Astrocyte (in vitro differentiated cells and primary cell): Measurements from ENCODE around the gene IQSEC2. TPM values are rescaled to one million over a fixed set of nuclear protein-coding genes. Genes with fewer than 3 reads are reported as not detected.

Experiments used
- DNase-seq: peaks from one replicate; pipeline ENCODE4 v3.0.0-alpha.2; 2010; ENCODE audit warnings: low read depth
- FAIRE-seq: peaks from 2 replicates; lab custom pipeline; 2011; peaks lifted over from hg19 to GRCh38; lab: Jason Lieb, UNC
- H2AFZ ChIP-seq: 2 replicates; pipeline ENCODE4 v1.6.0; 2012; ENCODE audit warnings: low read depth, low read length, inconsistent platforms
- H3K27ac ChIP-seq: 2 replicates; pipeline ENCODE4 v1.5.1; 2011; ENCODE audit warnings: low read depth, low read length, inconsistent platforms
- H3K27me3 ChIP-seq: 2 replicates; pipeline ENCODE4 v1.6.0; 2011; ENCODE audit warnings: low read length, inconsistent platforms; ENCODE audit not compliant: insufficient read depth
- H3K36me3 ChIP-seq: 2 replicates; pipeline ENCODE4 v1.5.1; 2011; ENCODE audit warnings: low read length, inconsistent platforms; ENCODE audit not compliant: insufficient read depth
- H3K4me1 ChIP-seq: 2 replicates; pipeline ENCODE4 v1.5.1; 2011; ENCODE audit warnings: low read length, inconsistent platforms; ENCODE audit not compliant: insufficient read depth
- H3K4me2 ChIP-seq: 2 replicates; pipeline ENCODE4 v1.6.0; 2012; ENCODE audit warnings: low read length, inconsistent platforms
- H3K4me3 ChIP-seq: 2 replicates; pipeline ENCODE4 v1.5.1; 2011; ENCODE audit warnings: low read depth, mild to moderate bottlenecking, low read length, inconsistent platforms; ENCODE audit not compliant: insufficient read depth
- H3K79me2 ChIP-seq: 2 replicates; pipeline ENCODE4 v1.6.0; 2012; ENCODE audit warnings: mild to moderate bottlenecking, low read length, inconsistent platforms; ENCODE audit not compliant: insufficient read depth
- H3K9ac ChIP-seq: 2 replicates; pipeline ENCODE4 v1.6.0; 2012; ENCODE audit warnings: mild to moderate bottlenecking, low read length, inconsistent platforms
- H3K9me3 ChIP-seq: 2 replicates; pipeline ENCODE4 v1.5.1; 2012; ENCODE audit warnings: low read depth, mild to moderate bottlenecking, low read length, inconsistent platforms; ENCODE audit not compliant: insufficient read depth
- H4K20me1 ChIP-seq: 2 replicates; pipeline ENCODE4 v1.6.0; 2012; ENCODE audit warnings: low read length, inconsistent platforms; ENCODE audit not compliant: insufficient read depth
- H3K27ac Mint-ChIP-seq: one replicate; pipeline ENCODE4 v1.8.0; 2021; ENCODE audit warnings: mild to moderate bottlenecking, mixed read lengths; ENCODE audit not compliant: unreplicated experiment
- H3K27me3 Mint-ChIP-seq: one replicate; pipeline ENCODE4 v1.8.0; 2021; ENCODE audit warnings: low read depth, mixed read lengths; ENCODE audit not compliant: unreplicated experiment
- H3K36me3 Mint-ChIP-seq: one replicate; pipeline ENCODE4 v1.8.0; 2021; ENCODE audit warnings: low read depth, mixed read lengths; ENCODE audit not compliant: unreplicated experiment
- H3K4me1 Mint-ChIP-seq: one replicate; pipeline ENCODE4 v1.8.0; 2021; ENCODE audit warnings: low read depth, mixed read lengths; ENCODE audit not compliant: unreplicated experiment
- H3K4me3 Mint-ChIP-seq: one replicate; pipeline ENCODE4 v1.8.0; 2021; ENCODE audit warnings: mild to moderate bottlenecking, moderate library complexity, mixed read lengths; ENCODE audit not compliant: unreplicated experiment
- H3K9me3 Mint-ChIP-seq: one replicate; pipeline ENCODE4 v1.8.0; 2021; ENCODE audit warnings: mild to moderate bottlenecking, mixed read lengths; ENCODE audit not compliant: unreplicated experiment
- CTCF ChIP-seq: IDR thresholded peaks from 2 replicates; pipeline ENCODE4 v1.5.1; 2011; ENCODE audit warnings: low read depth, mild to moderate bottlenecking, inconsistent platforms, low read length, moderate library complexity; ENCODE audit not compliant: insufficient read depth
- EZH2 ChIP-seq: IDR thresholded peaks from 2 replicates; pipeline ENCODE4 v1.6.1; 2012; ENCODE audit warnings: mild to moderate bottlenecking, low read length, inconsistent platforms; ENCODE audit not compliant: insufficient read depth
- total RNA-seq: library from RNA; stranded (reverse); gene quantifications from 2 replicates; pipeline ENCODE4 v1.2.1, GENCODE V29; 2021

Gene IQSEC2
- total RNA-seq, 1 donor from 2014 or later, result 8.2 TPM

- FAIRE-seq (peak; percentile 100), DNase-seq (peak; percentile 83)
- H3K36me3 ChIP-seq, result peaks cover 5% of the 10 kb centered on the region
- peak overlapping the region; percentile 100 for H3K9ac ChIP-seq
- no peaks in the 10 kb centered on the region for H3K36me3 Mint-ChIP-seq
- peak overlapping the region; percentile 91 for H3K4me3 Mint-ChIP-seq
- H3K27ac ChIP-seq, result peak overlapping the region; percentile 99
- H4K20me1 ChIP-seq, result peaks cover 49% of the 10 kb centered on the region
- TF ChIP-seq CTCF (no peak), EZH2 (no peak)
- H3K9me3 ChIP-seq, result no peaks in the 10 kb centered on the region
- peak overlapping the region; percentile 84 for H3K4me3 ChIP-seq
- peaks cover 17% of the 10 kb centered on the region for H3K4me1 Mint-ChIP-seq
- peaks cover 59% of the 10 kb centered on the region for H3K79me2 ChIP-seq
- H3K9me3 Mint-ChIP-seq, result no peaks in the 10 kb centered on the region
- H3K27ac Mint-ChIP-seq, result peak overlapping the region; percentile 100
- H3K4me2 ChIP-seq, result peak overlapping the region; percentile 94
- no peaks in the 10 kb centered on the region for H3K27me3 ChIP-seq
- no peaks in the 10 kb centered on the region for H3K27me3 Mint-ChIP-seq
- H3K4me1 ChIP-seq, result peaks cover 21% of the 10 kb centered on the region
- H2AFZ ChIP-seq, result peak overlapping the region; percentile 94
Observed at GRCh38 chrX:53223955-53224859, 57.2 kb downstream of the IQSEC2 start.

GRCh38 chrX:53223068-53223693 is 58.2 kb downstream of the IQSEC2 start:
- FAIRE-seq, result no peak
- peak overlapping the region; percentile 94 for H3K4me2 ChIP-seq

More at GRCh38 chrX:53223068-53223693, 58.2 kb downstream of the IQSEC2 start:
- Histone ChIP-seq H3K9ac (peak overlapping the region; percentile 100), H3K4me1 (peaks cover 21% of the 10 kb centered on the region), H4K20me1 (peaks cover 60% of the 10 kb centered on the region), H3K27ac (peak overlapping the region; percentile 21), H3K36me3 (peaks cover 11% of the 10 kb centered on the region), H2AFZ (no peak overlapping the region), H3K9me3 (no peaks in the 10 kb centered on the region), H3K4me3 (peak overlapping the region; percentile 84), H3K79me2 (peaks cover 68% of the 10 kb centered on the region), H3K27me3 (no peaks in the 10 kb centered on the region)
- no peak for DNase-seq
- H3K9me3 Mint-ChIP-seq, result no peaks in the 10 kb centered on the region
- no peaks in the 10 kb centered on the region for H3K36me3 Mint-ChIP-seq
- TF ChIP-seq CTCF (no peak), EZH2 (no peak)
- peaks cover 17% of the 10 kb centered on the region for H3K4me1 Mint-ChIP-seq
- peak overlapping the region; percentile 91 for H3K4me3 Mint-ChIP-seq
- no peak overlapping the region for H3K27ac Mint-ChIP-seq
- no peaks in the 10 kb centered on the region for H3K27me3 Mint-ChIP-seq

Other genes with a start within 250 kb of the IQSEC2 start
- gene GPR173, start 232.8 kb downstream of the IQSEC2 start, total RNA-seq, result 8.1 and 8.2 TPM in 2 replicates
- gene TSPYL2, start 199.2 kb downstream of the IQSEC2 start, total RNA-seq, result 30.7 and 31.5 TPM in 2 replicates
- gene KANTR, start 187.4 kb downstream of the IQSEC2 start, total RNA-seq, result 5.9 and 6.8 TPM in 2 replicates
- 79.5 and 84.5 TPM in 2 replicates for gene KDM5C, start 56.4 kb downstream of the IQSEC2 start, total RNA-seq
- gene SMC1A, start 141.1 kb upstream of the IQSEC2 start, total RNA-seq, result 31.9 and 33.3 TPM in 2 replicates
- 0.34 and 0.46 TPM in 2 replicates for gene RIBC1, start 141.3 kb upstream of the IQSEC2 start, total RNA-seq
- 87.4 and 96.8 TPM in 2 replicates for gene HSD17B10, start 152.8 kb upstream of the IQSEC2 start, total RNA-seq